Smooth muscle cell (in vitro differentiated cells): Measurements from ENCODE around the gene RTN4RL2. TPM values are rescaled to one million over a fixed set of nuclear protein-coding genes. Genes with fewer than 3 reads are reported as not detected.
A peak's percentile ranks its signal among the peaks of the same experiment; 100 is the strongest.

Source experiments
- DNase-seq: peaks from one replicate; lab custom pipeline; 2025; ENCODE audit not compliant: unreplicated experiment; lab: John Stamatoyannopoulos, UW
- H2AFZ ChIP-seq: fragments of 200-600 bp; sonication (generic); 2 replicates; pipeline ENCODE4 v1.6.0; 2016; ENCODE audit warnings: antibody characterized with exemption, low read depth, mild to moderate bottlenecking
- H3F3A ChIP-seq: fragments of 200-600 bp; sonication (generic); 2 replicates; pipeline ENCODE4 v1.6.0; 2017; ENCODE audit warnings: antibody characterized with exemption, low read depth
- H3K27ac ChIP-seq: fragments of 200-600 bp; sonication (generic); 2 replicates; pipeline ENCODE4 v1.5.1; 2016; ENCODE audit warnings: low read depth, mild to moderate bottlenecking
- H3K27me3 ChIP-seq: fragments of 200-600 bp; sonication (generic); 2 replicates; pipeline ENCODE4 v1.6.1; 2016; ENCODE audit warnings: low read depth, mild to moderate bottlenecking
- H3K36me3 ChIP-seq: fragments of 200-600 bp; sonication (generic); 2 replicates; pipeline ENCODE4 v1.5.1; 2016; ENCODE audit warnings: low read depth
- H3K4me1 ChIP-seq: fragments of 200-600 bp; sonication (generic); 2 replicates; pipeline ENCODE4 v1.5.1; 2016; ENCODE audit warnings: low read depth
- H3K4me2 ChIP-seq: fragments of 200-600 bp; sonication (generic); 2 replicates; pipeline ENCODE4 v1.6.0; 2016; ENCODE audit warnings: mild to moderate bottlenecking
- H3K4me3 ChIP-seq: fragments of 200-600 bp; sonication (generic); 2 replicates; pipeline ENCODE4 v1.5.1; 2016; ENCODE audit warnings: mild to moderate bottlenecking
- H3K79me2 ChIP-seq: fragments of 200-600 bp; sonication (generic); 2 replicates; pipeline ENCODE4 v1.6.0; 2016; ENCODE audit warnings: low read depth, mild to moderate bottlenecking
- H3K9ac ChIP-seq: fragments of 200-600 bp; sonication (generic); 2 replicates; pipeline ENCODE4 v1.6.0; 2016; ENCODE audit warnings: low read depth
- H3K9me3 ChIP-seq: fragments of 200-600 bp; sonication (generic); replicated peaks from 2 replicates; pipeline ENCODE4 v1.5.1; 2016; ENCODE audit warnings: low read depth
- H4K20me1 ChIP-seq: fragments of 200-600 bp; sonication (generic); 2 replicates; pipeline ENCODE4 v1.6.0; 2016; ENCODE audit warnings: low read depth
- WGBS: methylation state at CpG from one replicate; pipeline ENCODE4 v1.1.7; 2016; ENCODE audit warnings: low lambda C conversion rate; 5-methylcytosine and 5-hydroxymethylcytosine counted together
- polyA plus RNA-seq: library from polyadenylated mRNA; unstranded; fragments of >200 nt; fragmentation: Nextera tagmentation; extraction: Ambion mirVana; gene quantifications from 2 replicates; pipeline ENCODE4 v1.2.1, GENCODE V29; 2016
- total RNA-seq: library from RNA; depleted of rRNA; stranded (reverse); fragments of >200 nt; gene quantifications from 2 replicates; pipeline ENCODE4 v1.2.3, GENCODE V29; 2014
- TF ChIP-seq, protein P1 (sequence below): fragments of 200-600 bp; sonication (generic); IDR thresholded peaks from 2 replicates; pipeline ENCODE4 v1.5.1; 2017; ENCODE audit warnings: borderline replicate concordance, mild to moderate bottlenecking, antibody characterized with exemption; ENCODE audit not compliant: insufficient read depth, poor library complexity, severe bottlenecking

The RTN4RL2 gene
- total and polyA plus RNA-seq, 2 experiments from 2014 or later = 0.34 TPM; not detected in 1

GRCh38 chr11:57424792-57425564, 35.4 kb upstream of the RTN4RL2 start:
- Histone ChIP-seq H3K79me2 (no peaks in the 10 kb centered on the region), H3K27ac (peak overlapping the region; percentile 26), H3K27me3 (peaks cover 3% of the 10 kb centered on the region), H3K36me3 (no peaks in the 10 kb centered on the region), H3F3A (no peaks in the 10 kb centered on the region), H2AFZ (no peak overlapping the region), H3K4me2 (no peak overlapping the region), H3K9ac (peak overlapping the region; percentile 3), H3K9me3 (no peaks in the 10 kb centered on the region), H3K4me3 (no peak overlapping the region), H4K20me1 (no peaks in the 10 kb centered on the region), H3K4me1 (peaks cover 12% of the 10 kb centered on the region)
- TF ChIP-seq, protein P1, sequence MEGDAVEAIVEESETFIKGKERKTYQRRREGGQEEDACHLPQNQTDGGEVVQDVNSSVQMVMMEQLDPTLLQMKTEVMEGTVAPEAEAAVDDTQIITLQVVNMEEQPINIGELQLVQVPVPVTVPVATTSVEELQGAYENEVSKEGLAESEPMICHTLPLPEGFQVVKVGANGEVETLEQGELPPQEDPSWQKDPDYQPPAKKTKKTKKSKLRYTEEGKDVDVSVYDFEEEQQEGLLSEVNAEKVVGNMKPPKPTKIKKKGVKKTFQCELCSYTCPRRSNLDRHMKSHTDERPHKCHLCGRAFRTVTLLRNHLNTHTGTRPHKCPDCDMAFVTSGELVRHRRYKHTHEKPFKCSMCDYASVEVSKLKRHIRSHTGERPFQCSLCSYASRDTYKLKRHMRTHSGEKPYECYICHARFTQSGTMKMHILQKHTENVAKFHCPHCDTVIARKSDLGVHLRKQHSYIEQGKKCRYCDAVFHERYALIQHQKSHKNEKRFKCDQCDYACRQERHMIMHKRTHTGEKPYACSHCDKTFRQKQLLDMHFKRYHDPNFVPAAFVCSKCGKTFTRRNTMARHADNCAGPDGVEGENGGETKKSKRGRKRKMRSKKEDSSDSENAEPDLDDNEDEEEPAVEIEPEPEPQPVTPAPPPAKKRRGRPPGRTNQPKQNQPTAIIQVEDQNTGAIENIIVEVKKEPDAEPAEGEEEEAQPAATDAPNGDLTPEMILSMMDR = no peak
- DNase-seq = peak; percentile 5
- 50% methylated on average over 15 of the region's 15 CpGs for WGBS

- Histone ChIP-seq H3K4me1 (peaks cover 12% of the 10 kb centered on the region), H2AFZ (no peak overlapping the region), H4K20me1 (no peaks in the 10 kb centered on the region), H3F3A (no peaks in the 10 kb centered on the region), H3K4me3 (peak overlapping the region; percentile 47), H3K9me3 (no peaks in the 10 kb centered on the region), H3K79me2 (no peaks in the 10 kb centered on the region), H3K9ac (no peak overlapping the region), H3K27ac (peak overlapping the region; percentile 26), H3K27me3 (peaks cover 3% of the 10 kb centered on the region), H3K36me3 (no peaks in the 10 kb centered on the region), H3K4me2 (peak overlapping the region; percentile 88)
- TF ChIP-seq, protein P1 = no peak
- 55% methylated on average over 15 of the region's 15 CpGs for WGBS
- DNase-seq = peak; percentile 3
Observed at GRCh38 chr11:57425565-57426438, 34.5 kb upstream of the RTN4RL2 start.

DNA sequence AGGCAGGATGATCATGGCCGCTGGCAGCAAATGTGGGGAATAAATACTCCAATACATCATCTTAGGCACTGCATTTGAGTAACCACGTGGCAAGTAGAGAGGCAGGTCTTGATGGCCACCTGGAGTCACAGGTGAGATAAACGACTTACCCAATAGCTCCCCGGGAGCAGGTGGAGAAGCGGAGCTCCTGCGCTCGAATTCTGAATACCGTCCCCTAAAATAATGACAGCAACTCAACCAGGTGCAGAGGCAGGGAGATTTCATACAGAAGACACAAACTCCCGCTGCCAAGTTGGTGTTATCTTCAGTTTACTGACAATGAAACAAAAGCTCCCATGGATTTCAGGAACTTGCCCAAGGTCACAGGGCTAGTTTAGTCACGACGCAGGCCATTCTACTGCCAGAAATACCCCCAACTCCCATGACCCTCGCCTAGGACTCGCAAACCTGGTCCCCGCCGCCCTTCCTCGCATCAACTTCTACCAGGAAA, 33.8 kb upstream of the RTN4RL2 start:
- no peaks in the 10 kb centered on the region for H4K20me1 ChIP-seq
- no peak for DNase-seq
- H2AFZ ChIP-seq = peak overlapping the region; percentile 61
- peaks cover 12% of the 10 kb centered on the region for H3K4me1 ChIP-seq
- peak overlapping the region; percentile 18 for H3K9ac ChIP-seq
- no peaks in the 10 kb centered on the region for H3K36me3 ChIP-seq
- TF ChIP-seq, protein P1 = no peak
- peak overlapping the region; percentile 88 for H3K4me2 ChIP-seq
- peaks cover 3% of the 10 kb centered on the region for H3K27me3 ChIP-seq
- H3K4me3 ChIP-seq = peak overlapping the region; percentile 47
- no peaks in the 10 kb centered on the region for H3K79me2 ChIP-seq
- WGBS = 29% methylated on average over 16 of the region's 16 CpGs
- no peaks in the 10 kb centered on the region for H3F3A ChIP-seq
- H3K27ac ChIP-seq = peak overlapping the region; percentile 59
- H3K9me3 ChIP-seq = no peaks in the 10 kb centered on the region
